ACHN (cell line): ENCODE results near the gene KATNB1.
A peak's percentile ranks its signal among the peaks of the same experiment; 100 is the strongest.
"Not testable (repeated sequence)": the region's sequence is repeated elsewhere in the genome, so short reads cannot be mapped to it uniquely, and the experiment has no call there.

Source experiments
- DNase-seq: peaks from one replicate; pipeline ENCODE4 v3.0.0-alpha.2; 2015
- in situ Hi-C: cut with HindIII; loops from 2 replicates; pipeline ENCODE4 v1.10.0; 2017; ENCODE audit warnings: low sequenced_read_pairs, low pct_ligation_motif_present, low pct_unique_long_range_greater_than_20kb

Gene KATNB1

DNA sequence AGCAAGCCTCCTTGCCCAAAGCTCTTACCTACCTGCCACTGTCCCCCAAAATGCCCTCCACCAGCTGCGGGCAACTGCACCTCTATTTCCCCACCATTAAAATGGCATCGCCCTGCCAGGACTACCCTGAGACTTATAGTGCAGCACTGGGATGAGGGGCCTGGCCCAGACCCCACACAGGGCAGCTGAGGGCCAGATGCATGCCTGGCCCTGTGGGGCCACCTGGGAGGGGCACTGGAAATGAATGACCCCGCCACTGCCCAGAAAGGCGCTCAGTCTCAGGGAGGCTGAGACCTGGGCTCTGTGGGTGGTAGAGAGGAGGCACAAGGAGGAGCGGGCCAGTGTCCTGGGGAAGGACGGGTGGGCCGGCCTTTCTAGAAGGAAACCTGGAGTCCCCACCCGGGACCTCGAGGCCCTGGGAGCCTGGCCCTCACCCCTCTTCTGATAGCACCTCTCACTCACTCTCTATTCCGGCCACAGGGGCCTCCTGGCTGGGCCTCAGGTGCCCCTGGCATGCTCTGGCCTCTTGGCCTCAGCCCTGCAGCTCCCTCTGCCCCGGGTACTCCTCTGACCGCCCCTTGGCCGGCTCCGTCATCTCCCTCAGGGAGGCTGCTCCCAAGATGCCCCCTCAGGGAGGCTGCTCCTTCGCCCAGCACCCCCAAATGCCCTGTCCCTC, 26.9 kb downstream of the KATNB1 start:
- in situ Hi-C loops: no loop called here
- no peak for DNase-seq

DNA sequence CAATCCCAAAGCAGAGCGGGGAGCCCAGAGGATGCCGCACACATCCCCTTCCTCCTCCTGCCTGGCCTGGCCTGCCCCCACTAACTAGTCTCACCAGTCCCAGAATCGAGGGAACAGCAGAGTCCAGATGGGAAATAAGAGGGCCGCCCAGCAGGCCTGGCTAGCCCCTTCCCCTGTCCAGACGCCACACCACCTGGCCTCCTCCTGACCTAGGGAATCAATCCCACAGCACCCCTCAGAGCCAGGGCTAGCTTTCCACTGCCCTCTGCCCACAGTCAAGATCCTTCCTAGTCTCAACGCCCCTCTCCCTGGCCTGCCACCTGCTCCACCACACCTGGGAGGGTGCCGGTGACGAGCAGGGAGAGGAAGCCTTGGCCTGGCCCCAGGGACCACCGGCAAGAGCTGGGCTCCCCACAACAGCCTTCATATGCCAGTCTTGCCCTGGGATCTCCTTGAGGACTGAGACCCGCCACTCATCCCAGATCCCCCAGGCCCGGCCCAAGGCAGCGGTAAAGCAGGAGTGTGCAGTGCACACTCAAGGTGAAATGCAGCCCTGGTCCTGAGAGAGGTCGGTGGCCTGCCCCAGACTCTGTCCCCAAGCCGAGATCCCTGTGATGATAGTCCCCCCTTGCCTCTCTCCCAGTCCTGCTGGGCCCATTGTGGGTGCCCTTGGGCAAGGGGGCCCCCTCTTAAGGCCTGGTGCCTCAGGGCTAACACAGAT, 27.9 kb downstream of the KATNB1 start:
- in situ Hi-C loops: no loop called here
- no peak for DNase-seq

DNA sequence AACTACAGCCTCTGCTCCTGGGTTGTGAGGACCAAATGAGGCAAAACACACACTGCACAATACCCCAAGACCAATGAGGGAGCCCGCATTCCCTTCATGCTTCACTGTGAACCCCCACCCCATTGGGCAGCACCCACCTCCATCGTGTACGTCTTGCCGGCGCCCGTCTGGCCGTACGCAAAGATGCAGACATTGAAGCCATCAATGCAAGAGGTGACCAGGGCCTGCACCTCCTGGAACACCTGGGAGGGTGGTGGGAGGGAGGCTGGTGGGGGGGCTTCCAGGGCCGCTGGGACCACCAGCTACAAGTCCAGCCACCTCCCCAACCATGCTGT, 28.4 kb downstream of the KATNB1 start:
- no peak for DNase-seq
- in situ Hi-C loops: no loop called here

DNA sequence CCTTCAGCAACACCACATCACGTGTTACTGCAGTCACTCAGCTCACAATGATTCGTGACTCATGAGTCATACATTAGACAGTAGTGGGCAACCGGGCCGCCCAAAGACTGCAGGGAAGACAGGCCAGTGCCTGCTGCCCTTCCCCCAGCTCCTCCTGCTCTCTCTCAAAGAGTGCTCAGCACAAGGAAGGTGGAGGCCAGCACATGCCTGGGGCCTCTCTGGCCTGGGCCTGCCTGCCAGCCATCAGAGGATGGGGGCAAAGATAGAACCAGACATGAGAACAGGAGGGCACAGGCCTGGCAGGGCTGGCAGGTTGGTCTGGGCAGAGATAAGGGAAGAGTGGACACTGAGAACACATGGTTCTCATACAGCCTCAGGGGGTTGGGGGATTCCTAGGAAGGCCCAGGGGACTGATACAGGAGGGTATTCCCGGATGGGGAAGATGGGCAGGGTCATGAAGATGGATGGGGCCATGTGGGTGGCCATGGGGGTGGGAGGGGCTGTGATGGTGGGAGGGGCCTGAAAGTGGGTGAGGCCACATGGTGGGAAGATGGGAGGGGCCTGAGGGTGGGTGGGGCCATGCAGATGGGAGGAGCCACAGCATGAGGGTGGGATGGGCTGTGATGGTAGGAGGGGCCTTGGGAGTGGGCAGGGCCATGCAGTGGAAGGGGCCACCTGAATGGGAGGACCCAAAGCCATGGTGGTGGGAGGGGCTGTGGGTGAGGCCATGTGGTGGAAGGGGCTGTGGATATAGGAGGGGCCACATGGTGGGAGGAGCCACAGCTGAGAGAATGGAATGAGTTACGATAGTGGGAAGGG, 29.0 kb downstream of the KATNB1 start:
- DNase-seq: peak; percentile 96
- in situ Hi-C loops: no loop called here

DNA sequence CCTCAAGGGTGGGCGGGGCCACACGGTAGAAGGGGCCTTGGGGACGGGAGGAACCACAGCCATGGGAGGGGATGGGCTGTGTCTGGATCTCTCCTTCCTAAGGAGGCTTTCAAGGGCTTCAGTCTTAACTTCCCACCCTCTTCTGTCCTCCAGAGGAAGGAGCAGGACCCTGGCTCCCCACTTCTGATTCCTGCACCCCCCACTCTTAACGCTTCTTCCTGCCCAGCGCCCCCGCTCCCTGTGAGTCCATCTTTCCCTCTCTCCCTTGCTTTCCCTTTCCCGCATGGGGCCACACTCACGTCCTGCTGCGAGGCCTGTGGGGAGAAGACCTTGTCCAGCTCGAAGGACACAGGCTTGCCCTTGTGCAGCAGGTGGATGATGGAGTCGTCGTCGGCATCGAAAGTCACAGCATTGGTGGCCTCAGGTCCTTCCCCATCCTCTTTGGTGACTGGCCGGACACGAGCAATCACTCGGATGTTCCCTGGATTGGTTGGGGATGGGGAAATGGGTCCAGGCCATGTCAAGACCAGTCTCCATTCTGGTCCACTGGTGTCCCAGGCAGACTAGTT, 29.7 kb downstream of the KATNB1 start:
- no peak for DNase-seq
- in situ Hi-C loops: no loop called here

DNA sequence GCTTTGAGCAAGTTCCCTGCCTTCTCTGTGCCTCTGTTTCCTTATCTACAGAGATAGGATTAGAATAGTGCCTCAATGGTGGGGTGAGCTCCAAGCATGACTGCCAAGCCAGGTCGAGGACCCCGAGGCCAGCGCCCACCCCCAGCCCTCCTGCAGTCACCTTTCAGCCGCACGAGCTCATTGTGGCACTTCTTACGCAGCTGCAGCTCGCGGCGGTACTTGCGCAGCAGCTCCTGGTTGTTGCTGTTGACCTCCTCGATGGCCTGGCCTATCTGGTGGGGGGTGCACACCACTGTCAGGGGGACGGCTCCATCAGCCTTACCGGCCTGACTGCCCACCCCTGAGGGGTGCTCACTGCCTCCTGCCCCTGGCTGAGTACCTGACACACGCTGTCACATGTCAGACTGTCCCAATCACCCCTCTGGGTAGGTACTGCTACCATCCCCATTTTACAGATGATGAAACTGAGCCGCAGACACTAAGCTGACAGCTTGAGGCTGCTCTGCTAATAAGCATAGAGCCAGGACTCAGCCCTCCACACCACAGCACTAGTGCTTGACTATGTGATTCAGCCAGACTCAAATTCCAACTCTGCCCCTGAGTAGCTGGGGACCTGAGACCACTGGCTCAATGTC, 31.3 kb downstream of the KATNB1 start:
- DNase-seq: no peak
- in situ Hi-C loops: no loop called here

DNA sequence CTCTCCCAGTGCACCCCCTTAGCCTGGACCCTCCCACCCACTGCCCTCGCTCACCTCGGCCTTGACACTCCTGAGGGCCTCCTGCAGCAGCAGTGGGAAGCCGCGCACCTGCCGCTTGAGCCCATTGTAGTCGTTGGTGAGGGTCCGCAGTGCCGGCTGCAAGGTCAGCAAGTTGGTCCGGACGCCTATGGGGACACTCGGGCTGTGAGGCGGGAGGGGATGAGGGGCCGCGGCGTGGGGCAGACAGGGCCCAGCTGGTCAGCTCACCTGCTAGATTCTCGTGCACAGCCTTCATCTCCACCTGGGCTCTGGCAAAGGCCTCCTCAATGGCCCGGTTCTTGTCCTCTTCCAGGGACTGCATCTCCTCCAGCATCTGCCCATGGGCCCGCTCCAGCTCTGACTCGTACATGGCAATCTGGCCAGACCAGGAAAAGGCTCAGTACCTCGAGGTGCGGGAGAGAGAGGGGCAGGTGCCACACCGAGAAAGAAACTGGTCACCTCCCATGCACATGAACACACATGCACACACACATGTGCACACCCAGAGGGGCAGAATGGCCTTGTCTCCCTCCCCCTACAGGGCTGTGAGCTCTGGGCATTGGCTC, 34.1 kb downstream of the KATNB1 start:
- in situ Hi-C loops: no loop called here
- DNase-seq: no peak

DNA sequence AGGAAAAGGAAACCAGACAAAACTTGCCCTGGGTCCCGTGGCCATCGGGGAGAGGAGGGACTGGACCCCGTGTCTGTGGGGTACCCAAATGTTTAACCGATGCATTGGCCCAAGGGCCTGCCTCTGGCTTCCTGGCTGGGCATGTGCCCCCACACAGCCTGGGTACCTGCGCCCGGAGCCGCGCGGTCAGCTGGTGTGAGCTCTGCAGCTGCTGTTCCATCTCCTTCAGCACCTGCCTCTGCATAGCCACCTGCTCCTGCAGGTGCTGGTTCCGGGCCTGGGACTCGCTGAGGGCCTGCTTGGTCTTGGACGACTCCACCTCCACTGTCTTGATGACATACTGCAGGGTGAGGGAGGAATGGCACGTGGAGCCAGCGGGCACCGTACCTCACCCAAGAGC, 34.8 kb downstream of the KATNB1 start:
- DNase-seq: no peak
- in situ Hi-C loops: no loop called here

DNA sequence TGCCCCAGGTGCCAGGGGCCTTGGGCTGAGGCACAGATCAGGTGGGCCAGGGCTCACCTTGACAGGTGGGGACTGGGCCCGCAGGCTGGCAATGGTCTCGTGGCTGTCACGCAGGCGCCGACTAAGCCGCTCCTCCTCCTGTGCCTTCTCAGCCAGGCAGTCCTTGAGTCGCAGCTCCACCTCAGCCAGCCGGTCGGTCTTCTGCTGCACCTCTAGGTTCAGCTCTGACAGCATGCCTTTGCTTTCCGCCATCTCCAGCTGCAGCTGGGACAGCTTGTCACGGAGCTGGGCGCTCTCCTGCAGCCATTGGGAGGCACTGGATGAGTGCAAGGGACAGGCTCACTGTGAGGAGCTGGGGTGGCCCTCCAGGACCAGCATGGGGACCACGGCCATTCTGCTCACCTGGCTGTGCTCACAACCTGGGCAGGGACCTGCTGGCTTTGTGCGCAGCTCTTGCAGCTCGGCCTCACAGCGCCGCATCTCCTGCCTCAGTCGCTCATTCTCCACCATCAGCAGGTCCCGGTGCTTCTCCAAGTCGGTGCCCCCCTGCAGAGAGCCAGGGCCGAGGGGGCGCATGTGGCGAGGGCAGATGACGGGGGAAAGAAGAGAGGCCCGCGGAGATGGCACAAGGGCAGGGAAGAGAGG, 35.7 kb downstream of the KATNB1 start:
- DNase-seq: no peak
- in situ Hi-C loops: no loop called here

DNA sequence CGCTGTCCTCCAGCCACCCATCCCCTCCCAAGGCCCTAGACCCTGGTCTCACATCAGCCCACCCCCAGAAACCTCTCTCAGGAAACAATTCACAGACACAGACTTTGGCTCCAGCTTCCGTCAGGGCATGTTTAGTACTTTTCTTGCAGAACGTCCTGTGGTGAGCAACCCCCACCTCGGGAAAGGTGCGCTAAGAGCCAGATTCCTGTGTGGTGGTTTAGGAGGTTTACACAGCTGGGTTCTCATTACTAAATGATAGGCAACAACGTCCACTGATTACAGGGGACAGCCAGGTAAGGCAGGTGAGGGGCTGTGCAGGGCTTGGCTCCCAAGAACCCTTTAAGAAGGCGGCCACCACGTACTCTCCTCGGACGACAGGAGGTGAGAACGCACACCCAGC, 37.4 kb downstream of the KATNB1 start:
- no peak for DNase-seq
- in situ Hi-C loops: no loop called here

DNA sequence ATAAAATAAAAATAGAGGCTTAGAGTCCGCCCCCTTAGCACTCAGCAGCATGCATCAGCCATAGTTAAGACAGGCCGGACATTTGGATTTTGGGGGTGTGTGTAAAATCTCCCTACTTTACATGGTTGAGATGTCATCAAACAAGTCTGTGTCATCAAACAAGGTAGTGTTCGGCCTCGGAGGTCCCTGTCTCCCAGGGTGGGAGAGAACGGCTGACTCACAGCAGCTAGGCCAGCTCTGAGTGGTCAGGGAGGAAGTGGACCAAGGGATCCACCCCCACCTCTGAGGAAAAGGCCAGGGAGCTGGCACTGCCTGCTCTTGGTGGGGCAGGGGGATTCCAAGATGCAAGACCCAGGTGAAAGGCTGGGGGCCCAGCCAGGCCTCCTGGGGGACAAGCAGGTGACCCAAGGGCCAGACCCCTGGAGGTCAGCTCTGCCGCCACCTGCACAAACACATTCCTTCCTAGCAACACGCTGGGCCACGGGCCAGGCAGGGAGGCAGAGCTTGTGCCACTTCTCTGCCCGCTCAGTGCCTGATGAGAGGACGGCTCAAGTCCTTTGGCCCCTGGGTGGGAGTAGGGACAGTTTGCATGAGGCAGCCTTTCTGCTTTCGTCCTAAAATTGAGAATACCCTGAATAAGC, 38.2 kb downstream of the KATNB1 start:
- no peak for DNase-seq
- in situ Hi-C loops: no loop called here

DNA sequence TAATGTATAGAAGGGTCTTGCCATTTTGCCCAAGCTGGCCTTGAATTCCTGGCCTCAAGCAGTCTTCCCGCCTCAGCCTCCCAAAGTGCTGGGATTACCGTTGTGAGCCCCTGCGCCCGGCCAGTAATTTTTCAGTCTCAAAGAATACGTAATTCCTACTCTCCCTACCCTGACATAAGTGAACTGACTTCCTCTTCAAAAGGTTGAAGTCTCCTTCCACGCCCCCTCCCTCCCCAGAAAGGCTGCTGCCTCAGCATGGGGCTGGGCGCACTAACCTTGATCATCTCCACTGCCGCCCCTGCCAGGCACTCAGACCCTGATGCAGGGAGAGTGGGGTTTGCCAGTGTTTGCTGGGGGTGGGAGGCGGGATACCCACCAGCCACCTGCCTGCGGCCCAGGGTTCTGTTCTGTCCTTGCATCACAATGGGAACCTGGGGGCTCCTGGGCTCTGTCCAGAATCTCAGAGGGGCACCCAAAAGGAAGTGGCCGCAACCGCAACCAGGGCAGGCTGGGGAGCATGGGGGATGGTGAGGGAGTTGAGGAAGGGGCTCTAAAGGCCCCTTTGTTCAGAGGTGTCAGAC, 39.2 kb downstream of the KATNB1 start:
- DNase-seq: no peak
- in situ Hi-C loops: no loop called here

DNA sequence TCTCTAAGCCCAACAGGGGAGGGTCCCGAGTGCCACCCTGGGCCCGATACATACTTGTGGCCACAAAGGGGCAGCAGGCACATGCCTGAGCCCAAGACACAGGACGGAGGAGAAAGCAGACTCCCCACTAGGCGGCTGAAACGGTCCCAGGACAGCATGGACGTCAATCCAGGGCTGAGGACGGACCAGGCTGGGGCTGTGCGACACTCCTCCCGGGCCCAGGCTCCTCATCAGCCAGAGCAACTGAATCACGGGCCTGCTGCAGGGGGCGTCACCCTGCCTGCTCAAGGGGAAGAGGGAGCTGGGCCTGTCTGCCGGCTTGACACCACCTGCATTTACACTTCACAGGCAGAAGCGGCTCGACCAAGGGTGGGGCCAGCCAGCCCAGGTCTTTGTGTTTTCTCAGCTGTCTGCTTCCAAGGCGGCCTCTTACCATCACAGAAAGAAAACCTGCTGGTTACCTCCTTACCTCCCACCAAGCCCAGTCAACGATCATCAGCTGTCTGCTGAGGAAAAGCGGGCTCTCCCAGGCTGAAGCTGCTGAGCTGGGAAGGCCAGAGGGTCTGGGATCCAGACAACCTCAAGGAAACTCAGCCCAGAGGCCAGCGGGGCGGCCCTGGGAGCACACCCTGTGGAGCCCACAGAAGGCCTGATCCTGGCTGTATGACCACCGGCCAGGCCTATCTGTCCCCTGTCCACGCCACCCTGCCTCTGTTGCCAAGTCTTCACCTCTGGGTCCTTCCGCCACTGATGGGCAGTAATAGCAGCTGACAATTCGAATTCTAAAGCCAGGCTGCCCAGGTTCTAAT, 40.3 kb downstream of the KATNB1 start:
- in situ Hi-C loops: no loop called here
- no peak for DNase-seq

DNA sequence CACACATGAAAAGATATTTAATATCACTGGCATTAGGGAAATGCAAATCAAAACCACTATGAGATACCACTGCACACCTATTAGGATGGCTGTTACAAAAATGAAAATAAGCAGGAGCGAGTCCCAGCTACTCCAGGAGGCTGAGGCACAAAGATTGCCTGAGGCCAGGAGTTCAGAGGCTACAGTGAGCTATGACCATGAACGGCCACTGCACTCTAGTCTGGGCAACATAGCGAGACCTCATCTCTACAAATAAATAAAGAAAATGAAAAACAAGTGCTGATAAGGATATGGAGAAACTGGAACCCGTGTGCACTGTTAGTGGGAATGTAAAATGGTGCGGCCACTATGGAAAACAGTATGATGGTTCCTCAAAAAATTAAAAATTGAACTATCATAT, 43.1 kb downstream of the KATNB1 start:
- DNase-seq: no peak
- in situ Hi-C loops: no loop called here

DNA sequence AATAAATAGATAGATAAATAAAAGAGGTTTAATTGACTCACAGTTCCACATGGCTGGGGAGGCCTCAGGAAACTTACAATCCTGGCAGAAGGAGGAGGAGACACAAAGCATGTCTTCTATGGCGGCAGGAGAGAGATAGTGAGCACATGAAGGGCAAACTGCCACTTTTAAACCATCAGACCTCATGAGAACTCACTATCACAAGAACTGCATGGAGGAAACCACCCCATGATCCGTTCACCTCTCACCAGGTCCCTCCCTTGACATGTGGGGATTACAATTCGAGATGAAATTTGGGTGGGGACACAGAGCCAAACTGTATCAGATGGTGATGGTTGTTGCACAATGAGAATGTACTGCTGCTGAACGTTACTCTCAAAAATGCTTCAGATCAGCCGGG, 44.3 kb downstream of the KATNB1 start:
- in situ Hi-C loops, DNase-seq: not testable (repeated sequence)

DNA sequence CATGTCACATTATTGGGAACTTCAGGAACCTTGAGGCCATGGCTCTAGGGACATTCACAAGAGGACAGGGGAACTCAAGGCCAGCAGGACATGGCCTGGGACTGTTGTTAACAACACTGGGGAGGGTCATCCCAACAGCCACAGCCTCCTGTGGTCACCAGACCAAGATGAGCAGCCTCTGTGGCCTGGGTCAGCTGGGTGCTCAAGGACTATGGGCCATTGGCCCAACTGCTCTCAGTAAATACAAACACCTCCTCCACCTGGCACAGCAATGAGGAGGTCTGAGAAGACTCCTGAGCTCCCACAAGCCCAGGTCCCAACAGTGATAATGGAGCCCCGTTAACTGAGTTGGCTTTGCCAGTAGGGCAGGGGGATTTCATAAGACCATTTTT, 45.8 kb downstream of the KATNB1 start:
- in situ Hi-C loops: no loop called here

More for the DNA sequence above, 45.8 kb downstream of the KATNB1 start:
- no peak for DNase-seq
